Uterus (tissue), 4 donors: ENCODE data around the gene SATB2. TPM values are rescaled to one million over a fixed set of nuclear protein-coding genes. Genes with fewer than 3 reads are reported as not detected.

Source experiments
- DNase-seq, 2 donors: peaks; one replicate each; pipeline ENCODE4 v3.0.0-alpha.2; 2019 to 2020
- H3K27ac ChIP-seq, 2 donors: fragments of 200-600 bp; sonication (generic); 1 replicate in 1 of 2; 2 replicates in 1 of 2; pipeline ENCODE4 v1.5.1; 2016 to 2018
- H3K27me3 ChIP-seq, 2 donors: fragments of 200-600 bp; sonication (generic); one replicate each; pipeline ENCODE4 v1.5.1; 2018 to 2019; ENCODE audit warnings: control low read depth in 1 of 2
- H3K36me3 ChIP-seq, 2 donors: fragments of 200-600 bp; sonication (generic); one replicate each; pipeline ENCODE4 v1.5.1; 2019; ENCODE audit warnings: control low read depth in 1 of 2
- H3K4me1 ChIP-seq, 2 donors: fragments of 200-600 bp; sonication (generic); one replicate each; pipeline ENCODE4 v1.5.1; 2018 to 2019; ENCODE audit warnings: control low read depth in 1 of 2
- H3K4me3 ChIP-seq, 2 donors: fragments of 200-600 bp; sonication (generic); 1 replicate in 1 of 2; 2 replicates in 1 of 2; pipeline ENCODE4 v1.5.1; 2018 to 2019; ENCODE audit warnings: mild to moderate bottlenecking in 1 of 2
- H3K9me3 ChIP-seq, 2 donors: fragments of 200-600 bp; sonication (generic); one replicate each; pipeline ENCODE4 v1.5.1; 2019; ENCODE audit warnings: control low read depth in 1 of 2
- POLR2A ChIP-seq, 2 donors: fragments of 450-650 bp; IDR thresholded peaks; one replicate each; pipeline ENCODE4 v1.6.1; 2016; ENCODE audit warnings: antibody characterized with exemption in 2 of 2, mild to moderate bottlenecking in 1 of 2, moderate library complexity in 1 of 2
- intact Hi-C: fragments of 100-400 bp; cut with DNase I; formaldehyde crosslinking; loops from one replicate; pipeline ENCODE4 v1.15.1; 2023; ENCODE audit warnings: low total_unique reads
- total RNA-seq, 4 donors: library from RNA; depleted of rRNA in 3 of 4; stranded (reverse); fragments of >200 nt in 3 of 4; gene quantifications; one replicate each; pipeline versions ENCODE4 v1.1.0 to v1.2.4, GENCODE V29; 2014 to 2023
- TF ChIP-seq, protein P1 (sequence below), 4 experiments: fragments of 200-600 bp in 2 of 4; fragments of 450-650 bp in 2 of 4; sonication (generic) in 2 of 4; IDR thresholded peaks; one replicate each; pipeline ENCODE4 v1.5.1; 2016 to 2019; ENCODE audit warnings: antibody characterized with exemption in 4 of 4, mild to moderate bottlenecking in 2 of 4, moderate library complexity in 1 of 4
- donor health status: DM: yes; HTN: yes; CAD: no.

SATB2 gene
- total RNA-seq, 4 donors from 2014 or later = 1.0 to 8.8 (median 5.0) TPM

DNA sequence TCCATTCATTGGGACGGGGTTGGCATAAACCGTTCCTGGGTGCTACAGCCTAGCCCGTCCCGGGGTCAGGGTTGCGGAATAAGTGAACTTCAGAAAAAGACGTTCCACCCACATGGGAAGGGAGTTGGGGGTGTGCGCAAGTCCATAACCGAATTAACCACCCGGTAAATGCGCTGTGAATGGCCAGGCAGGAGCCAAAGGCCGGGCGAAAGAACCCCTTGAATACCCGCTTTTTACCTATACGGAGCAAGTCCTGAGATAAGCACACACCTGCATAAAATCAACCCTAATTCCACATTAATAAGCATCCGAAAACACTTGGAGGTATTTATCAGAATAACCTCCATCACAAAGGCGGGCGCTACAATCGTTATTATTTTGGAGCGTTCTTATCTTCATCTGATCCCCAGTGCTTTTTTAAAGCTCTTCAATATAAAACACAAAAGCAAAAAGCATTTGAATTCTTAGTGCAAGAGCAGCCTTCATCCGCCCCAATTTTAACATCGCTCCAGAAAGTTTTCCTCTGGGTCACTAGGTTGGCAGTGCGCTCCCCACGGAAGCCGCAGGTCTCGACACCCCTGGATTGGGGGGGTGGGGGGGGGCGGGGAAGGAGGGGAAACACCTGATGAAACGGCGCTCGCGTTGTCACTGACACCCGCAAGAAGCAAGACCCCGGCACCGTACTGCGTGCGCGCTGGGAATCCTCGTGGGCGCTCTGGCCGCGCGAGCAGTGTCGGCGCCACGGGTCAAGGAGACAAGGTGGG, 1.2 kb downstream of the SATB2 start:
- no peak for DNase-seq
- TF ChIP-seq POLR2A (IDR thresholded peaks at IDR 0.05) = no peak
- TF ChIP-seq, protein P1, sequence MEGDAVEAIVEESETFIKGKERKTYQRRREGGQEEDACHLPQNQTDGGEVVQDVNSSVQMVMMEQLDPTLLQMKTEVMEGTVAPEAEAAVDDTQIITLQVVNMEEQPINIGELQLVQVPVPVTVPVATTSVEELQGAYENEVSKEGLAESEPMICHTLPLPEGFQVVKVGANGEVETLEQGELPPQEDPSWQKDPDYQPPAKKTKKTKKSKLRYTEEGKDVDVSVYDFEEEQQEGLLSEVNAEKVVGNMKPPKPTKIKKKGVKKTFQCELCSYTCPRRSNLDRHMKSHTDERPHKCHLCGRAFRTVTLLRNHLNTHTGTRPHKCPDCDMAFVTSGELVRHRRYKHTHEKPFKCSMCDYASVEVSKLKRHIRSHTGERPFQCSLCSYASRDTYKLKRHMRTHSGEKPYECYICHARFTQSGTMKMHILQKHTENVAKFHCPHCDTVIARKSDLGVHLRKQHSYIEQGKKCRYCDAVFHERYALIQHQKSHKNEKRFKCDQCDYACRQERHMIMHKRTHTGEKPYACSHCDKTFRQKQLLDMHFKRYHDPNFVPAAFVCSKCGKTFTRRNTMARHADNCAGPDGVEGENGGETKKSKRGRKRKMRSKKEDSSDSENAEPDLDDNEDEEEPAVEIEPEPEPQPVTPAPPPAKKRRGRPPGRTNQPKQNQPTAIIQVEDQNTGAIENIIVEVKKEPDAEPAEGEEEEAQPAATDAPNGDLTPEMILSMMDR (IDR thresholded peaks at IDR 0.05) = no peak
- Histone ChIP-seq H3K27ac (no peak overlapping the region), H3K36me3 (no peaks in the 10 kb centered on the region), H3K27me3 (peaks cover 15 to 51% of the 10 kb centered on the region in 2 donors), H3K4me3 (peak overlapping the region in 1 of 2 donors; percentile 62), H3K9me3 (no peaks in the 10 kb centered on the region), H3K4me1 (peaks cover 0 to 20% of the 10 kb centered on the region in 2 donors)
- intact Hi-C loops = no loop called here

DNA sequence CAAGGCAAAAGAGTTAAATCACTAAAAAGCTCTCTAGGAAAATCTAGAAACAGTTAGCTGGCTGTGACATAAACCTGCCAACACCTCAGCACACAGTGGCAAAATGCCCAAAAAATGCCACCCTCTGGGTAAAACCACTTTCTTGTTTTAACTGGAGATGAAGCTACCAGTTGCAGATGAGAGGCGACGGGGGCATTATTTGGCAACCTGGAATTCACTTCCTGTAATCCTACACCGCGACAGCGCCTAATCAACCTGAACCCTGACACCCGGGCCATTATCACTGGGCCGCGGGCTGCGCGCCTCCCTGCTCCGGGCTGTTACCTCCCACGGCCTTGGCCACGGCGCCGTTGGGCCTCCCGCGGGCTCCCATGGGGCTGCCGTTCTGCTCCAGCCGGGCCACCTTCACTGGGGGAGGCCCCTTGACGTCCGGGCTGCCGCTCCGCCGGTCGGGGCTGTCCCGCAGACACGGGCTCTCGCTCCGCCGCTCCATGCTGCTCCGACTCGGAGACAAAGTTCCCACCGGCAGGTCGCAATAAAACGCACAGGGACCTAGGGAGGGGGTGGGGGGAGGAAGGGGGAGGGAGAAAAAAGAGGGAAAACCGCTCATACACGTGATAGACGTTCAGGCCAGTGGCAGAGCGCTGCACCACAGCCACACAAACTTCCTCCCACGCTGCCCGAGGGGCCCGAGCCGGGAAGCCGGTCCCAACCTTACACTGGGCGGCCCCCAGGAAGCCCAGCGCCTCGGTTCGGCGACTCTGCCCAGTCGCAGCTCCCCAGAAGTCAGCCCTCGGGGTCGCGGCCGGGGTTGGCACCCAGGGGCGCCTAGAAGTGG, 2.0 kb downstream of the SATB2 start:
- no peak for DNase-seq
- H3K4me3 ChIP-seq = peak overlapping the region in 1 of 2 donors; percentile 62
- H3K9me3 ChIP-seq = no peaks in the 10 kb centered on the region
- peaks cover 0 to 20% of the 10 kb centered on the region in 2 donors for H3K4me1 ChIP-seq
- peaks cover 7 to 43% of the 10 kb centered on the region in 2 donors for H3K27me3 ChIP-seq
- TF ChIP-seq, protein P1 (IDR thresholded peaks at IDR 0.05) = no peak
- no peak for TF ChIP-seq POLR2A (IDR thresholded peaks at IDR 0.05)
- H3K36me3 ChIP-seq = no peaks in the 10 kb centered on the region
- intact Hi-C loops = no loop called here
- H3K27ac ChIP-seq = no peak overlapping the region

DNA sequence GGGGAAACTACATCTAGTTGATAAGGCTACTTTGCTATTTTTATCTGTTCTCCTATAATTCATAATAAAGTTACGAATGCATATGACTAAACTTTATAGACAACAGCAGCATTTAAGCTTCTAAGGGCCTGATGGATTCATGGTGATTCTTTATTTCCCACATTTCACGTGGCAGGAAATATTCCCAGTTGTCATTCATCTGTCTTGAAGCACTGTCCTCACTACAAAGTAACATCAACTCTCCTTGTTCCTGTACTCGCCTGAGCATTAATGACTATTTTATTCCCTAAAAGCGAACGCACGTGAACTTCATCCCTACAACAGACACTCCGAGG, 2.6 kb downstream of the SATB2 start:
- DNase-seq = no peak
- Histone ChIP-seq H3K4me1 (peaks cover 0 to 20% of the 10 kb centered on the region in 2 donors), H3K36me3 (no peaks in the 10 kb centered on the region), H3K4me3 (no peak overlapping the region), H3K27ac (no peak overlapping the region), H3K27me3 (peaks cover 5 to 41% of the 10 kb centered on the region in 2 donors), H3K9me3 (no peaks in the 10 kb centered on the region)
- intact Hi-C loops = no loop called here
- TF ChIP-seq POLR2A (IDR thresholded peaks at IDR 0.05) = no peak

DNA sequence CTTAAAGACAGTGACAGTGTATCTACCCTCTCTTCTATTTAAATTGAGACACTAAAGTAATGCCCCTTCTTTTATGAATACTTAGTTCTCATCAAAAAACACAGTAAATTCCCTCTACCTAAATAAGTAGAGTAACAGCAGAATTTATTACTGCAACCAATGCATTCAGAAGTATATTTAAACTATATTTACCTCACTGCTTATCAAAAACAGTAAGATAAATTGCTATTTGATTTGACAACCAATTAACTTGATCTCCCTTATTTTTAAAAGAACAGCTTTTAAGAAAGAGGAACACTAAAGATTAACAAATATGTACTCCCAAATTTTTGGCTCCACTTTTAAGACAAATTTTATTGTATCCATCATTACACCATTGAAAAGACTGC, 4.8 kb downstream of the SATB2 start:
- Histone ChIP-seq H3K27ac (no peak overlapping the region), H3K9me3 (no peaks in the 10 kb centered on the region), H3K27me3 (peaks cover 5 to 41% of the 10 kb centered on the region in 2 donors), H3K4me1 (peaks cover 0 to 20% of the 10 kb centered on the region in 2 donors), H3K36me3 (no peaks in the 10 kb centered on the region), H3K4me3 (no peak overlapping the region)
- intact Hi-C loops = no loop called here
- DNase-seq = no peak
- TF ChIP-seq, protein P1 (IDR thresholded peaks at IDR 0.05) = no peak
- TF ChIP-seq POLR2A (IDR thresholded peaks at IDR 0.05) = no peak

DNA sequence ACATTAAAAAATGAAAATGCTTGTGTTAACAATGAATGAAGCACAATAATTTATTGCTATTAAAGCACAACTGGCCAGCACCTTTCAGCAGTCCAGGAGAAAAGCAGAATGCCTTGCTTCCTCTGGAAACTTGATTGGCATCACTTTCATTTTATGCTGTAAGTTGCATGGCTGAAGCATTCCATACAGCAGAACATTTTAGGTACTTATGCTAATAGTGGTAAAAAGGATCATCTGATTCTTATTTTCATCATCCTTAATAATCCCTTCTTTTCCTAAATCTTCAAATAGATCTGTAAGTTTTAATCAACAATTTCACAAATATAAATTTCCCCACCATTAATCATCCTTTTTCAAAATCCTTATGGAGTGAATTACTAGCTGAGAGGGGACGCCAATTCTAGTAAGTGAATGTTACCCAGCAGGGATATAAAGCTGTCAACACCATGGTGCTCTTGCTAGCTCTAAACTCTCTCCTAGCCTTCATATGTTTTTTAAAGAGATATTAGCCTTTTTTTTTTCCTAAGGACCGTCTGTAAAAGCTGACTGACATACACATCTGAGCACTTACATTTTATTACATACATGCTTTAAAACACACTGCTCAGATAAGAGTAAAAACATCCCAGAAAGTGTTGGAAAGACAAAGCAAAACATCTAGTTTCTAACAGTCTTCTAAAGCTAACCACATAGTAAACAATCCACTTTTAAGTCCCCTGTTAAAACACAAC, 5.3 kb downstream of the SATB2 start:
- H3K27ac ChIP-seq = no peak overlapping the region
- DNase-seq = no peak
- no peak overlapping the region for H3K4me3 ChIP-seq
- H3K36me3 ChIP-seq = no peaks in the 10 kb centered on the region
- H3K27me3 ChIP-seq = peaks cover 5 to 41% of the 10 kb centered on the region in 2 donors
- H3K9me3 ChIP-seq = no peaks in the 10 kb centered on the region
- intact Hi-C loops = no loop called here
- H3K4me1 ChIP-seq = peaks cover 0 to 17% of the 10 kb centered on the region in 2 donors
- TF ChIP-seq, protein P1 (IDR thresholded peaks at IDR 0.05) = no peak
- no peak for TF ChIP-seq POLR2A (IDR thresholded peaks at IDR 0.05)
